IPS-NIHi7 (cell line): ENCODE data around the gene PRDM15.

Source experiments
- DNase-seq: peaks from one replicate; pipeline ENCODE4 v3.0.0; 2012; ENCODE audit warnings: mixed read lengths; ENCODE audit errors: extremely low spot score

The PRDM15 gene

DNA sequence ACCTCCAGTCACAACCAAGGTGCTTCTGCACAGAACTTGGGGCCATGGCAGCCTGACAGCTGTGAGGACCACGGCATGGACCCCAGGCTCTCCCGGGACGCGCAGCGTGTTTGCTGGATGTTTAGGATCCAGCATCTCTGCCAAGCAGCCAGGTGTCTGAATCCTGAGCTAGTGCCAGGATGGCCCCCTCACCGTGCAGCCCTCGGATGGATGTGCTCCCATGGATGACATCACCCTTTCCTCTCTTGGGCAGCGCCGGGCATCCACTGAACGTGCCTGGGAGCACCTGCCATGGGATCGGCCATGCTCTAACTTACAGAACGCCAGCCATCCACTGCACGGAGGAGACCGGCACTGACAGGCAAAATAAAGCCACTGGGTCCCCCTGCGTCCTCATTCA lies 53.9 kb downstream of the PRDM15 start:
- no peak for DNase-seq

DNA sequence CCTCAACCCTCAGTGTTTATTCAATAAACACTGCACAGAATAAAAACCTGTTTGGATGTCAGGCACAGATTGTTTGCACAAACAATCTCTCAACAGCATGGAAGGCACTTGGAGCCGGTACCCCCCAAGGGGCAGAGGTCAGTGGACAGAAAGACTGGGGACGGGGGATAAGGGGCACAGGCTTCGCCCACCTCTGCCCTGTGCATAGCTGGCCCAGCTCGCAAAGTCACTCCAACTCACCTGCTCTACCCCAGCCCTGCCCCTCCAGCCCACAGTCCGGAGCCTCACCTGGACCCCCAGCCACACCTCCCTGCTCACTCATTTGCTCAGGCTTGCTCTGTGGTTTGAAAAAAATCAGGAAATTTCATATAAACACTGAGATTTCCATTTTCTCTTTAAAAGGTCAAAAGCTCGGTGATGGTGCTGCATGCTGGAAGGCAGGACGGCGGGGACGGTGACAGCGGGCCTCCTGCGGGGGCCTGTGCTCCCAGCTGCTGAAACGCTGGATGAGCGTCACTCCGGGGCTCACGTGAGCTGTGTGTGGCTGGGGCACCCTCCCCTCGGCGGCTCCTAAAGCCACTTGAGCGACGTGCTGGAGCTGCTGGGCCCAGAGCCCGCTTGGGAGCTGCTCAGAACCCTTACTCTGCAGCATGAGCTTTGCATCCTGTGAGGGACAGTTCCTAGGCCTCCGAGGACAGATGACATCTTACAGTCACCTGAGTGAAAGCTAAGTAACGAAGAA lies 54.5 kb downstream of the PRDM15 start:
- no peak for DNase-seq

DNA sequence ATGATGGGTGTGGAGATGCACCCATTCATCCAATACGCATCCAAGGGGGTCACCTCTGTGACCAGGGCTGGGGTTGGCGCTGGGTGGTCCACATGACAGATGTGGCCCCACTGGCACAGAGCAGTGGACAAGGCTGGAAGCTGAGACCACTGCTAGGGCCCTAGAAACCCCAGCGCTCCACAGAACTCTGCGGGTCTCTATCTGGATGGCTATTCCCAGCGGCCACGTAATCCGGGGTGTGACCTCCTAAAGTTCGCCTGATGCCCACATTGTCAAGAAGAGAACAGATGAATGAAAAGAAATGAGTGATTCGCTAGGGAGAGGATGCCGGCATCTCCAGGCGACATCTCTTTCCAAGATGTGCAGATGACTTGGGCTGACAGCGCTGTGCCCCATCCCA lies 55.2 kb downstream of the PRDM15 start:
- DNase-seq: no peak

DNA sequence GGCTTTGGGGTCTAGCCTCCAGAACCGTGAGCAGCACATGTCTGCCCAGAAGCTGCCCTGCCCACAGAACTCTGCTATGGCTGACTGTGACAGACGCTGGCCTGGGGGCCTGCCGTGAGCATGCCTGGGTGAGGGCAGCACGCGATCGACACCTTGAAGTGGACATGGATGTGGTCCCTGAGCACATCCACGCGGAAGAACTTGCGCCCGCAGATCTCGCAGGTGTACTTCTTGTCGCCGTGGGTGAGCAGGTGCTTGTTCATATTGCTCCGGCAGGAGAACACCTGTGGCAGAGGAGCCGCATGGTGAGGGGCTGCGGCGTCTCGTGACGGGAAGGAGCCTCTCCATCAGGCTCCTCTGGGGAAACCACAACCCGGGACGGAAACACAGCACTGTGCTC lies 56.0 kb downstream of the PRDM15 start:
- DNase-seq: no peak

DNA sequence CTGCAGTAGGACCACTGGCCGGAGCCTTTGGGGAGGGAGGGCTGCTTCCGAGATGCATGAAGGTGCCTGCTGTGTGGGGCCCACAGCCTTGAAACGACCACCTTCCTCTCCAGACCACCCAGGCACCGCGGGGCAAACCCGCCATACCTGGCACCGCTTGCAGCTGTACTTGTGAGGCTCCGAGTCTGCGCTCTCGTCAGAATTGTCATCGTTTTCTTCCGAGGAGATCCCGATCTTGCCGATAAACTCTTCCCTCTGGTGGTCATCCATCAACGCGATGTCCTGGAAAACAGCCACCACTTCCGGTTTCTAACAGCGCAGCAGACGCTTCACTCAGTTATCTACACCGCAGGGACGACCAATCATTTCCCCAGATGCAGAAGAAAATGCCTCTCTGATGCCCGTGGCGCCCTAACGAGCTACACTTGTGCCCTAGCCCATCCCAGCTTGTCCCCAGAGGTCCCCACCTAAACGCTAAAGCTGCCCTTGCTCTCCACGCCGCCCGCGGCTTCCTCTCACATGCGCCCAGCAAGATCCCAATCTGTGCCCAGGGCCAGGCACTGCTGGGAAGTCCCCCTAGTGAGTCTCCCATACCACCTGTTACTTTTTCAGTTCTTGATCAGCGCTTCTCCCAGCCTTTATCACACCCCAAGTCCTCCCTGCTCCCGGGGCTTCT lies 57.2 kb downstream of the PRDM15 start:
- DNase-seq: no peak

DNA sequence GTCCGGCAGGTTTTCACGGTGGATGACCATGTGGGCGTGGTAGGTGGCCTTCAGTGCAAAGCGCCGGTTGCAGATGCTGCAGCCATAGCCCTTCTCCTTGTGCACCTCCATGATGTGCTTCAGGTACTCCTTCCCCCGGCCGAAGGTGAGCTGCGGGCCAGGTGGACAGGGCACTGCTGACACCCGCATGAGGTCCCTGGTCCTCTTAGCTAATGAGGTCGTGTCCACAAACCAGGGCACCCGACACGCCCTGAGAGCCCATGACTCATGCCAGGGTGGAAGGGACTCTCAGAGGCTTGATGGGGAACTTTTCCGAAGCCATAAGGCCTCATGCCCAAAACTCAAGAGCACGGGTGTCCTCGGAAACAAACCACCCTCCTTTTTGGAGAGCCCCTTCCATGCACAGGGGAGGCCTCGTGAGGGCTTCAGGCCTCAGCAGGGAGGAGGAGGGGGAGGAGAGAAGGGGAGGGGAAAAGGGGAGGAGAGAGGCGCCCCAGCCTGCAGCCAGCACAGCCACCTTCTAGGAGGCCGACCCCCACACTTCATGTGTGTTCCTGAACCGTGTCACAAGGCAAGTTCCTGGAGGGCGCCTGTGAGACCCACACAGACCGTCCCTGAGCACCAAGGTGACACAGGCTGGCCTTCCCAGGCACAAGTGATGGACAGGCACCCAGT lies 57.9 kb downstream of the PRDM15 start:
- DNase-seq: no peak

DNA sequence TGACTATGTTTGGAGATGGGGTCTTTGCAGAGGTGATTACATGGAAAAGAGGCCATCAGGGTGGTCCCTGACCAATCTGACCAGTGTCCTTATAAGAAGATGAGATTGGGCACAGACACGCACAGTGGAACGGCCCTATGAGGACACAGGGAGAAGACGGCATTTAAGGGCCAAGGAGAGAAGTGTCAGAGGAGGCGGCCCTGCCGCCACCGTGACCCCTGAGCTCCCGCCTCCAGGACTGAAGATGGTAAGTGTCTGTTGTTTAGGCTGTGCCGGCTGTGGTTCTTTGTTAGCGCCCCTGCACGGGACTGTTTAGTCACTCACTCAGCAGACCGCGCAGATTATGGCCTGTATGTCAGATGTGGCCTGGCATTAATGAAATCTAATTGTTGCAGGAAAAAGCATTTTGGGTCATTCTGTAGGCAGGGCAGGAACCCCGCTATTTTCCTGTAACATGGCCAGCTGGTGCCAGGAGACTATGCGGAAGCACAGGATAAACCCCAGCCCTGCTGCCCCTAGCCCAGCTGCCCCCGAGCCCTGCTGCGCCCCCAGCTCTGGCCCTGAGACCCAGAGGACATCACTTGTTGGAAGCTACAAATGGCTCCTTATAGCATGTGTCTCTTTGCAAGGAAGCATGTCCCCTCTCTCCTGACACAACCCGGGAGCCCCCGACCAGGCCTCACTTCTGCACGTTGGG lies 58.6 kb downstream of the PRDM15 start:
- no peak for DNase-seq

DNA sequence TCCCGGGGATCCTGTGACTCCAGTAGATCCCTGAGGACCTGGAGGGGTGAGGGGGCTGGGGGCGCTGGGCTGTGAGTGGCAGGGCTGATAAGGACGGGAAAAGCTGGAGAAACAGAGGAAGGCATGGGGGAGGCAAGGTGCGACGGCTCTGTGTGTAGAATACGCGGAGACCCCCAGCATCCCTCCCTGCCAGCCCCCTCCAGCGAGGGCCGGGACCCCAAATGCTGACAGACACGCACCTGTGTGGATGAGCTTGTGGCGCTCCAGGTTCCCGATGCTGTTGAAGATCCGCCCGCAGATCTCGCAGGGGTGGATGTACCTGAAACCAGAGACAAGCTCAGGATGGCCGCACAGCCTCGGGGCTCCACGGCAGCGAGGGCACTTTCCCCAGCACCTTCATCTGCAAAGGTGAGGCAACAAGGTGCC lies 59.3 kb downstream of the PRDM15 start:
- no peak for DNase-seq

DNA sequence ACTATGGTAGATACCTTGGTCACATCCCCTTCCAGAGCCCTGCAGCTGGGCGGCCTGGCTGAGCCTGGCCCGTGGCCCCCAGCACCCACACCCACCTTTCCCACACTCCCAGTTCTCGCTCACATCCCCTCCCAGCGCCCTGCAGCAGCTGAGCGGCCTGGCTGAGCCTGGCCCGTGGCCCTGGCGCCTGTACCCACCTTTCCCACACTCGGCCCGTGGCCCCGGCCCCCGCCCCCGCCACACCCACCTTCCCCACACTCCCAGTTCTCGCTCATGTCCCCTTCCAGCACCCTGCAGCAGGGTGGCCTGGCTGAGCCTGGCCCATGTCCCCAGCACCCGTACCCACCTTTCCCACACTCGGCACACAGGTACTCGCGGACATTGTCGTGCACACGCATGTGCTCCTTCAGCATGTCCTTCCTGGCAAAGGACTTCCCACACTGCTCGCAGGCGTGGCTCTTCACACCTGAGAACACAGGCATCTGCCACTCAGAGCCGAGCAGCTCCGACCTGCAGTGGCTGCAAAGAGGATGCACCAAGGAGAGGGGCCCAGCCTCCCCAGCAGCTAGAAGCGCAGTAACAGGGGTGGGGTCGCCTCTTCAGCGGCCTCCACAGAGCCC lies 59.8 kb downstream of the PRDM15 start:
- DNase-seq: no peak

DNA sequence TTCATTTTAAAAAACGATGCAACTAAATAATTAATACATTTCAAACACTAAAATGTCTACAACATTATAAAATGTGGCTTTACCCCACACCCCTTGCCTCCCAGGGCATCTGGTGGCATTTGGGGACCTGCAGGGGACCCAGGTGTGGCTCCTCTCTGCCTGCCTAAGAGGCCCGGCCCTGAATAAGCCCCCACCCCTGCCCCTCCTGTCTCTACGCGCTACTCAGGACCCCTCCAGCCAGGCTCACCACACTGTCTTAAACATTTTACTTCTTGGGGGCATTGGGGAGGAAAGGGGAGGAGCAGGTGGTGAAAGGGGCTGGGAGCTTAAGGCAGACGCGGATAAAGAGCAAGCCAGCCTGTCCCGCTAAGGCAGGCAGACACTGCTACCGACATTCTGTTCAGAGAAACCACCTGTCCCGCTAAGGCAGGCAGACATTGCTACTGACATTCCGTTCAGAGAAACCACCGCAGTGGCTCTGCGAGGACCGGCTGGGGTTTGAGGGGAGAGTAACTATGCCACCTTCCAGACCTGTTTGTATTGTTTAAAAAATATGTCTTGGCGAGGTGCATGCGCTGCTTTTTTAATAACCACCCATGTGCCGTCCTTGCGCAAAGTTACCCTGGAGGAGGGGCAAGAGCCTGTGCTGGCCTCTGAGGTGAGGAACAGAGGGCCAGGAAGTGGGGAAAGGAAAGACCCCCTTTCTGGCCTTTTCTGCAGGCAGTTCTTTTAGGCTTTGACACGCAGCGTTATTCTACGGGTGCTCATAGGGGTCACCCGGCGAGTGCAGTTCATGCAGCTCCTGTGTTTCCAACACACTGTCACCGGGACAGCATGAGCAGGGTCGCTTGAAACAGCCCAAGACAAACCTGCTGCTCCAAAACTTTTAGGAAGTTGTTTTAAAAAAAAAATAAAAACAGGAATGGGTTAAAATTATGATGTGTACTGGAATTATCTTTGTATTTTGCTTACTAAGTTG lies 61.0 kb downstream of the PRDM15 start:
- no peak for DNase-seq

DNA sequence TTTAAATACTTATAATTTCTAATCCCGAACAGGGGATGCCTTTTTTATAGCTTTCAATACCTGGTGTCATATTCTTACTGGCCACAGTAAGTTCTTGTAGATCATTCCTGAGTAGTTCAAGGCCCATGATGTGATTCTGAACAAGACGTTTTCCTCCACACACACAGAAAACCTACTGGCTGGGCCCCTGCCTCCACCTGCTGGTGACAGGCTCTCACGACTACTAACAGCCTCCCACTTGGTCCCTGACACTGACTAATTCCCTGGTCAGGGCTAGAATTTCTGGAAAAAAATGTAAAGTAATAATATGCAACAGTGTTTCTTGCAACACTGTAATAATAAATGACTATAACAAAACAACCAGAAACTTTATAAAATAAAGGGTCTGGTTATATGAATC lies 61.9 kb downstream of the PRDM15 start:
- peak; percentile 84 for DNase-seq

DNA sequence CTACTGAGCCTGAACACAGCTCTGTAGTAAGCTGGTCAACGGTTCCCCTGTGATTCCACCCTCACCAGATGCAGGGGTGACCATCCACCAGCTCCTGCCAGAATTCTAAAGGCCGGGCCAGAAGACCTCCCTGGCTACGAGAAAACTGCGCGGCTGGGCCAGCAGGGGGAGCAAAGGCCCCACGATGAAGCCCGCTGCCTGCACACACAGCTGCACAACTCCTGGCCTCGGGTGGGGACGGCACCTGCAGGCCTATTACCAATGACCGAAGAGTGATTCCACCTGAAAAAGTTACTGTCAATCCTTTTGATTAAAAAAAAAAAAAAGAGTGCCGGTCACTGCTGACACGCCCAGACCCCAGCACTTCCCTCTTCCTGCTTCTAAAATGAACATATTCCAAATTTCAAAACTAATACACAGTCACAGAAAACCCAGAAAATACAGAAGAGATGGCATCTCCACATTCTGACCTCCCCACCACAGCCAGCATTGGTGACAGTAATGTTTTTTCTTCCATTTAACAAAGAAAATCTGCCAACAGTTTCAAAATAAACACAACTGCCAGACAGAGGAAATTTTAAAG lies 62.5 kb downstream of the PRDM15 start:
- DNase-seq: peak; percentile 86

DNA sequence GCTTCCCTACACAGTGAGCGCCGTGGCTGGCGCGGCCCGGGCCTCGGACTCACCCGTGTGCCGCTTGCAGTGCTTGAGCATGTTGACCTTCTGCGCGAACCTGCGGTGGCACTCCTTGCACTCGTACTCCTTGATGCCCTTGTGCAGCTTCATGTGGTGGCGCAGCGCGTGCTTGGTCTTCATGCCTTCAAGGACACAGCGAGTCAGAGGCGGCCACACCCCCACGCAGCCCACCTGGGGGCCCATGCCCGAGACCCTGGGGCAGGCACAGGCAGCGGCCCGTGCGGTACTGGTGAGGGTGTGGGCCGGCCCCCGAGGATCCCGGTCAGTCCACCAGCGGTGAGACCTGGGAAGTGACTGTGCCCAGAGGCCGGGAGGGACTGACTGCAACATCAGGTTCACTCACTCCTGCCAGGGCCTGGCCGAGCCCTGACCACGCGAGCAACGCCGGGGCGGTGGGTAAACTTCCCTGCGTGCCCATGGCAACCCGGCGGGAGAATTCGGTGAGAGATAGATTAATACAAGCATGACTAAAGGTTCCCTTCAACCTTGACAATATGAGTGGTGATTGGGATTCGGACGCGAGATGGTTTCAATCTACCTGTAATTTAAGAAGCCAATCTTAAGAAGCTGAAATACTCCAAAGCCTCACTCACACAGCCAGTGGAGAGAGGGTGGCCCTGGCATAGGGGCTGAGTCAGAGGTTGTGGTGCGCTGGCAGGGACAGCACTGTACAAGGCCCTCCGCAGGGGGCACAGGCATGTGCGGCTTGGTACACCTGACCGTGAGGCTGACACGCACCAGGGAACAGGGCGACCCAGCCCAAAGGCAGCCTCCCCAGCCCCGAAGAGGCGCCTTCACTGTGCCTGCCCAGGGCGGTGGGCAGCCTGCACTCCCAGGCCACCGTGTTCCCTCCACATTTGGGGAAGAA lies 63.2 kb downstream of the PRDM15 start:
- DNase-seq: no peak

DNA sequence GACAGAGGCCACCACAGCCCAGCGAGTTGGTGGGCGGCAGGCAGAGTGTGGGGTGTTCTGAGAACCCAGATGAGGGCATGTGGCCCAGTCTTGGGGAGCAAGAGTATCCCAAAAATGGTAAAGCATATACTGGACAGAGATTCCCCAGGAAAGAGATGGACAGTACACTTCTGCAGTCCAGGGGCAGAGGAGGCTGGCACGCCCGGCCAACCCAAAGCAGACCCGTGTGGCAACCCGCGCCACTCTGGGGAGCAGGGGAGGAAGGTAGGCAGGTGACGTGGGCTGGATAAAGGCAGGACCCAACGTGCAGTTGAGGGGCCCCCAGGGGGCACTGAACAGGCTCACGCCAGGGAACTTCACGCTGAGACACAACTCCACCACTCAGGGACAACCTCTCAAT lies 65.9 kb downstream of the PRDM15 start:
- DNase-seq: no peak

DNA sequence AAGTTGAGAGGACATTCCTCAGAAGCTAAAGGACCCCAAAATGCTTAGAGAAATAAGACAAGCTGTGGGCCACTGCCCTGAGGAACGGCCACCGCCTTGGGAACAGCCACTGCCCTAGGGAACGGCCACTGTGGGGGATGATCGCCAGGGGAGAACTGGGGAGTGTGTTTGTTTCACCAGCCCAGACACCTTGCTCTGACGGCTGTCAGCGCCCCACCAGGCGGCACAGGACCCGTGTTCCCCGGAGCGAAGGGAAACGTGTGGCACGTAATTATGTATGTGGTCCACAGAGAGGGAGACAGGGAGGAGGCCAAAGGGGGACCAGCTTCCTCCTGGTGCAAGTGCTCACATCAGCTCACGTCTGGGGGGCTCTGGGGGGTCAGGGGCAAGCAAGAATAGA lies 66.5 kb downstream of the PRDM15 start:
- DNase-seq: no peak

DNA sequence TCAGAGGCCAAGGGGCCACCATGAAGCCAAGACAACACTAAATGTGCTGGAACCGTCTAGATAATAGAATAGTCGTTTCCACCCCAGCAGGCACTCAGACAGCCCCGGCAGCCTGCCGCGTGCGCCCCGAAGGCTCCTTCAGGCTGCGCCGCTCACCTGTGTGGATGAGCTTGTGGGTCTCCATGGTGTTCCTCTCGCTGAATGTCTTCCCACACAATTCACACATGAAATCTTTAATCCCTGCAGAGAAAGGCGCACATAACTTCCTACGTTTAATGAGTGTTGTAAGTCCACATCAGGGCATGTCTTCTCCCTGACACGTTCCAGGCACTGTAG lies 68.6 kb downstream of the PRDM15 start:
- DNase-seq: no peak

DNA sequence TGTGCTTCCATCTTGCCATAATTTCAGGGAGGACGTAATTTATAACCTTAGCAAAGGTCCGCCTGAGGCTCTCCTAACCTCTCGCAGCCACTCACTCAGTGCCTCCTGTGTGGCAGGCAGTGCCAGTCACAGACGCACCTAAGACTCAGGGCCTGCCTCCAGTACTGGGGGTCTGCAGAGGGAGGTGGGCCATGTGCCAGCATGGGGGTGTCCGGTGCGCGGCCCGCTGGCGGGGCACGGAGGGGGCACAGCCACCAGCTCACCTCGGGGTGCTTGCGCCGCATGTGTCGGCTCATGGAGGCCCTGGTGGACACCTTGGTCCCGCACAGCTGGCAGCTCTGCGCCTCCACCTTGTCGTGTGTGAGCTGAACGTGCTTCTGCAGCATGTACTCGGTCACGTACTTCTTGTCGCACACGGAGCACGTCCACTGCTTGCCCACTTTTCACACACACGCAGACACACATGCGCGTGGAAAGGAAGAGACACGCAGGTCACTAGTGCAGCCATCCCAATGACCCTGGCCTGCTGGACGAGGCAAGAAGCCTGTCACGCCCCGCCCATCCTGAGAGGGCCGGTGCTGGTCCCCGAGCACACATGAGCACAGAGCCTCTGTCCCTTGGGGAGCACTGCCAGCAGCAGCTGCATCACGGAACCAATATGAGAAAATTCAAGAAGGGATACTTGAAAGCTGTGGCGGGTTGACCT lies 69.1 kb downstream of the PRDM15 start:
- DNase-seq: no peak

DNA sequence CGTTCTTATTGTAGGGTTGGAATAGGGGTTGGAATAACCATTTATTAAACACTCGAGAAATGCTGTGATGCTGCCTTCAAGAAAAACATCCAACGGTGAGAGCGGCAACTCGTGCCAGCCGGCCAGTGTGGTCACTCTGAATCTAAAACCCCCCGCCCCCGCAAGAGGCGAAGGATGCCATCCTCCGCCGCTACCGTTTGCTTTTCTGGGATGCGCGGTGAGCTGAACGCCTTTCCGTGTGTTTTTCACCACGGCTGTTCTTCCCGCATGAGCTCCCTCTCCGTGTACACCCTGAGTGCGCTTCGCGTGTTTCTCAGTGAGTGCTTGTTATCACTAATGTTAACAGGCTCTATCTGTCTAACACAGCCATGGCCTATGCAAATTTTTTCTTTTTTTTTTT lies 70.3 kb downstream of the PRDM15 start:
- DNase-seq: no peak

DNA sequence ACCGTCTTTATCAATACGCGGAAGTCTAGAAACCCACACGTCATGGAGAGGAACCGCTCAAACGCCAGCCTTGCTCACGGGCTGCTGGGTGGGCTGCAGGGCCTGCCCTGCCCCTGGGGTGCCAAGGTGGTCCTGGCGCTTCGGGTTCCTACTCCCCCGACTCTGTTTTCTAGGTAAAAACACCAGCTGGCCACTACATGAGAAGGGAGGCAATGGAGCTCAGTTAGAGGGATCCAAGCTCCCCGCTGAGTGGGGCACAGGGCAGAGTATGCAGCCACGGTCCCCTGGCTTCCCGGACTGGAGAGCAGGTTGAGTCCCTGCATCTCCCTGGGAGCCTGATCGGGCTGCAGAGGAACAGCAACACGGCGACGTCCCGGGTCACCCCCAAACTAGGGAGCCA lies 71.0 kb downstream of the PRDM15 start:
- DNase-seq: no peak
